Muscle layer of duodenum (tissue), 2 donors: Measurements from ENCODE around the gene POLR3C.

Experiments
- H3K27ac ChIP-seq: one replicate; pipeline ENCODE4 v1.7.0; 2013; ENCODE audit warnings: mild to moderate bottlenecking, low read length
- H3K27me3 ChIP-seq: one replicate; pipeline ENCODE4 v1.7.0; 2013; ENCODE audit warnings: low read depth, mild to moderate bottlenecking, control low read depth, low read length
- H3K36me3 ChIP-seq, 2 donors: one replicate each; pipeline ENCODE4 v1.7.0; 2013; ENCODE audit warnings: low read length in 2 of 2, control low read depth in 1 of 2, mild to moderate bottlenecking in 1 of 2; ENCODE audit not compliant: insufficient read depth in 2 of 2, control insufficient read depth in 1 of 2
- H3K4me1 ChIP-seq, 2 donors: one replicate each; pipeline ENCODE4 v1.7.0; 2013; ENCODE audit warnings: low read length in 2 of 2, mild to moderate bottlenecking in 2 of 2, control low read depth in 1 of 2, moderate library complexity in 1 of 2; ENCODE audit not compliant: insufficient read depth in 2 of 2, control insufficient read depth in 1 of 2
- H3K4me3 ChIP-seq, 2 donors: one replicate each; pipeline ENCODE4 v1.7.0; 2013; ENCODE audit warnings: low read length in 2 of 2, low read depth in 1 of 2, mild to moderate bottlenecking in 1 of 2
- H3K9me3 ChIP-seq, 2 donors: one replicate each; pipeline ENCODE4 v1.7.0; 2013; ENCODE audit warnings: low read length in 2 of 2, control low read depth in 1 of 2, mild to moderate bottlenecking in 1 of 2; ENCODE audit not compliant: control insufficient read depth in 1 of 2
- donor health status: healthy.

The POLR3C gene

GRCh38 chr1:145878724-145879123 lies 54.7 kb downstream of the POLR3C start:
- no peak overlapping the region for H3K4me3 ChIP-seq
- no peaks in the 10 kb centered on the region for H3K27me3 ChIP-seq
- H3K9me3 ChIP-seq: no peaks in the 10 kb centered on the region
- H3K27ac ChIP-seq: no peak overlapping the region
- no peaks in the 10 kb centered on the region for H3K4me1 ChIP-seq
- H3K36me3 ChIP-seq: no peaks in the 10 kb centered on the region

- Histone ChIP-seq H3K4me3 (no peak overlapping the region), H3K4me1 (no peaks in the 10 kb centered on the region), H3K27ac (no peak overlapping the region), H3K27me3 (no peaks in the 10 kb centered on the region), H3K9me3 (no peaks in the 10 kb centered on the region), H3K36me3 (no peaks in the 10 kb centered on the region)
Observed at GRCh38 chr1:145879775-145880174, 55.8 kb downstream of the POLR3C start.

- H3K4me3 ChIP-seq: no peak overlapping the region
- no peak overlapping the region for H3K27ac ChIP-seq
- H3K36me3 ChIP-seq: no peaks in the 10 kb centered on the region
- H3K4me1 ChIP-seq: peaks cover 0 to 8% of the 10 kb centered on the region in 2 donors
- H3K27me3 ChIP-seq: no peaks in the 10 kb centered on the region
- no peaks in the 10 kb centered on the region for H3K9me3 ChIP-seq
Observed at GRCh38 chr1:145884675-145885074, 60.7 kb downstream of the POLR3C start.

- H3K27me3 ChIP-seq: no peaks in the 10 kb centered on the region
- H3K4me3 ChIP-seq: peak within 1 kb of the TSS; percentile 56 to 89
- H3K9me3 ChIP-seq: no peaks in the 10 kb centered on the region
- H3K27ac ChIP-seq: no peak within 1 kb of the TSS
- H3K4me1 ChIP-seq: peaks cover under 1 to 8% of the 10 kb centered on the region in 2 donors
- no peaks in the 10 kb centered on the region for H3K36me3 ChIP-seq
Observed at GRCh38 chr1:145885738-145886287, 61.8 kb downstream of the POLR3C start, which contains the start of gene ANKRD35. ANKRD35 (minus strand) TSS chr1:145885866; CDS start chr1:145885758, 108 bp downstream.

GRCh38 chr1:145886390-145886789 lies 62.4 kb downstream of the POLR3C start:
- H3K4me1 ChIP-seq: peaks cover 7 to 11% of the 10 kb centered on the region in 2 donors
- H3K36me3 ChIP-seq: no peaks in the 10 kb centered on the region
- no peaks in the 10 kb centered on the region for H3K9me3 ChIP-seq
- no peaks in the 10 kb centered on the region for H3K27me3 ChIP-seq
- no peak overlapping the region for H3K27ac ChIP-seq
- peak overlapping the region; percentile 56 to 89 for H3K4me3 ChIP-seq

GRCh38 chr1:145886816-145887215 lies 62.8 kb downstream of the POLR3C start:
- H3K9me3 ChIP-seq: no peaks in the 10 kb centered on the region
- no peak overlapping the region for H3K4me3 ChIP-seq
- H3K27ac ChIP-seq: no peak overlapping the region
- peaks cover 0 to 4% of the 10 kb centered on the region in 2 donors for H3K36me3 ChIP-seq
- H3K27me3 ChIP-seq: no peaks in the 10 kb centered on the region
- H3K4me1 ChIP-seq: peaks cover 11 to 15% of the 10 kb centered on the region in 2 donors

- Histone ChIP-seq H3K27ac (no peak overlapping the region), H3K27me3 (no peaks in the 10 kb centered on the region), H3K36me3 (peaks cover 0 to 4% of the 10 kb centered on the region in 2 donors), H3K9me3 (no peaks in the 10 kb centered on the region), H3K4me1 (peaks cover 14 to 15% of the 10 kb centered on the region in 2 donors), H3K4me3 (no peak overlapping the region)
Observed at GRCh38 chr1:145887631-145888030, 63.6 kb downstream of the POLR3C start.

- H3K36me3 ChIP-seq: peaks cover 0 to 4% of the 10 kb centered on the region in 2 donors
- H3K27me3 ChIP-seq: no peaks in the 10 kb centered on the region
- peaks cover 15 to 17% of the 10 kb centered on the region in 2 donors for H3K4me1 ChIP-seq
- no peaks in the 10 kb centered on the region for H3K9me3 ChIP-seq
- no peak overlapping the region for H3K4me3 ChIP-seq
- no peak overlapping the region for H3K27ac ChIP-seq
Observed at GRCh38 chr1:145889722-145890121, 65.7 kb downstream of the POLR3C start.

GRCh38 chr1:145891143-145891542 lies 67.1 kb downstream of the POLR3C start:
- Histone ChIP-seq H3K4me3 (no peak overlapping the region), H3K9me3 (no peaks in the 10 kb centered on the region), H3K27me3 (no peaks in the 10 kb centered on the region), H3K36me3 (peaks cover 0 to 4% of the 10 kb centered on the region in 2 donors), H3K27ac (peak overlapping the region; percentile 81), H3K4me1 (peaks cover 8 to 17% of the 10 kb centered on the region in 2 donors)

- no peaks in the 10 kb centered on the region for H3K9me3 ChIP-seq
- peaks cover 0 to 4% of the 10 kb centered on the region in 2 donors for H3K36me3 ChIP-seq
- H3K4me3 ChIP-seq: peak overlapping the region; percentile 21 to 27
- H3K4me1 ChIP-seq: peaks cover 8 to 17% of the 10 kb centered on the region in 2 donors
- H3K27ac ChIP-seq: peak overlapping the region; percentile 81
- H3K27me3 ChIP-seq: no peaks in the 10 kb centered on the region
Observed at GRCh38 chr1:145891587-145892485, 67.8 kb downstream of the POLR3C start.

GRCh38 chr1:145892486-145893087 lies 68.6 kb downstream of the POLR3C start:
- H3K9me3 ChIP-seq: no peaks in the 10 kb centered on the region
- peak overlapping the region; percentile 81 for H3K27ac ChIP-seq
- H3K27me3 ChIP-seq: no peaks in the 10 kb centered on the region
- H3K4me1 ChIP-seq: peaks cover 8 to 17% of the 10 kb centered on the region in 2 donors
- H3K36me3 ChIP-seq: peaks cover 0 to 4% of the 10 kb centered on the region in 2 donors
- H3K4me3 ChIP-seq: peak overlapping the region in 1 of 2 donors; percentile 27
